ENCODE results near the gene NCAPG.

DNA sequence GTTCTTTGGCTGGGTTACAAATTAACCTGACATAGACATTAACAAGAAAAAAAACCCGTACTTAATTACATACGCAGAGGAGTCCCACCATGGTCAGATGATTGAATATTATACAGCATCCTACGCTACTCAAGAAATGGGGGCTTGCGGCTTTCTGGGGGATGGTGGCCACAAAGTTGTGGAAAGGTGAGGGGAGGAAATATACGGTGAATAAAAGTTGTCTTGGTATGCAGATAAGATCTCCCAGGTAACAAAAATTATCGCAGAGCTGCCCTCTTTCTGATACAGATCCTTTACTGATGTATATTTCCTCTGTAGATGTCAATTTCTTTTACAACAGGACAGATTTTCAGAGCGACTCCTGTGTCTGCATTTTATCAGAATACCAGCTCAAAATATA is 1.1 kb upstream of the NCAPG start:
- TF ChIP-seq TCF4 (CRISPR knock-in tag; IDR thresholded peaks at IDR 0.05; ENCODE audit: borderline replicate concordance), result no peak
- no peak for TF ChIP-seq ESRRG (CRISPR knock-in tag; IDR thresholded peaks at IDR 0.05)
- TF ChIP-seq PATZ1 (CRISPR knock-in tag; IDR thresholded peaks at IDR 0.05; ENCODE audit: borderline replicate concordance), result no peak
- TF ChIP-seq ZFP3 (CRISPR knock-in tag; IDR thresholded peaks at IDR 0.05), result no peak
- TF ChIP-seq OSR1 (CRISPR knock-in tag; IDR thresholded peaks at IDR 0.05), result no peak
- TF ChIP-seq BACH2 (CRISPR knock-in tag; IDR thresholded peaks at IDR 0.05; ENCODE audit: borderline replicate concordance), result no peak
- TF ChIP-seq TOX (CRISPR knock-in tag; IDR thresholded peaks at IDR 0.05; ENCODE audit: borderline replicate concordance), result no peak
- no peak for TF ChIP-seq ZC3H10 (CRISPR knock-in tag; IDR thresholded peaks at IDR 0.05)
- TF ChIP-seq POU6F1 (CRISPR knock-in tag; IDR thresholded peaks at IDR 0.05; ENCODE audit: borderline replicate concordance, low read depth), result no peak
- TF ChIP-seq ZFP30 (CRISPR knock-in tag; IDR thresholded peaks at IDR 0.05), result no peak

Data from SK-N-SH treated with all-trans-retinoic acid at 6 μM for 48 hours (cell line).